ENCODE data around the gene TTI1. TPM values are rescaled to one million over a fixed set of nuclear protein-coding genes. Genes with fewer than 3 reads are reported as not detected.
A peak's percentile ranks its signal among the peaks of the same experiment; 100 is the strongest.
"Not testable (repeated sequence)": the region's sequence is repeated elsewhere in the genome, so short reads cannot be mapped to it uniquely, and the experiment has no call there.

The TTI1 gene
- total and polyA plus RNA-seq, 3 experiments from 2014 or later, result 16.7 to 41.6 (median 40.5) TPM

GRCh38 chr20:38018385-38018784 is 14.9 kb downstream of the TTI1 start:
- H3K36me3 Mint-ChIP-seq, result peaks cover 24 to 68% (median 25%) of the 10 kb centered on the region in 3 donors
- peaks cover 2 to 10% (median 8%) of the 10 kb centered on the region in 5 donors for H3K9me3 Mint-ChIP-seq
- Histone ChIP-seq H3K36me3 (ENCODE audit: insufficient read depth, low read length) (peaks cover 26% of the 10 kb centered on the region), H3K4me3 (ENCODE audit: low read length) (no peak overlapping the region), H3K27me3 (ENCODE audit: insufficient read depth, low read length, poor library complexity, severe bottlenecking) (no peaks in the 10 kb centered on the region), H3K27ac (ENCODE audit: low read depth, low read length) (no peak overlapping the region), H3K9me3 (ENCODE audit: low read length) (no peaks in the 10 kb centered on the region), H3K4me1 (ENCODE audit: insufficient read depth, low read length) (no peaks in the 10 kb centered on the region)
- no peak overlapping the region for H3K4me3 Mint-ChIP-seq
- ChIA-PET POLR2A (no interaction called here), CTCF (no interaction called here)
- no peak overlapping the region for H3K27ac Mint-ChIP-seq
- peaks cover 19 to 50% (median 22%) of the 10 kb centered on the region in 3 donors for H3K4me1 Mint-ChIP-seq
- no peak for DNase-seq
- H3K27me3 Mint-ChIP-seq, result no peaks in the 10 kb centered on the region

GRCh38 chr20:38017959-38018358 is 15.3 kb downstream of the TTI1 start:
- H3K36me3 Mint-ChIP-seq, result peaks cover 24 to 72% (median 30%) of the 10 kb centered on the region in 3 donors
- POLR2A ChIA-PET, result no interaction called here

GRCh38 chr20:38013887-38014286 is 19.4 kb downstream of the TTI1 start:
- Mint-ChIP-seq H3K36me3 (peaks cover 23 to 82% (median 42%) of the 10 kb centered on the region in 3 donors), H3K4me1 (peaks cover 0 to 21% (median 7%) of the 10 kb centered on the region in 3 donors), H3K9me3 (peaks cover 2 to 8% (median 8%) of the 10 kb centered on the region in 5 donors), H3K27ac (peak overlapping the region in 1 of 8 donors; percentile 17), H3K27me3 (no peaks in the 10 kb centered on the region), H3K4me3 (no peak overlapping the region)
- CTCF ChIA-PET, result no interaction called here
- no peaks in the 10 kb centered on the region for H3K27me3 ChIP-seq (ENCODE audit: insufficient read depth, low read length, poor library complexity, severe bottlenecking)
- H3K4me1 ChIP-seq (ENCODE audit: insufficient read depth, low read length), result no peaks in the 10 kb centered on the region
- POLR2A ChIA-PET, result no interaction called here
- peaks cover 39% of the 10 kb centered on the region for H3K36me3 ChIP-seq (ENCODE audit: insufficient read depth, low read length)
- no peaks in the 10 kb centered on the region for H3K9me3 ChIP-seq (ENCODE audit: low read length)
- no peak overlapping the region for H3K27ac ChIP-seq (ENCODE audit: low read depth, low read length)
- no peak overlapping the region for H3K4me3 ChIP-seq (ENCODE audit: low read length)
- no peak for DNase-seq

More at GRCh38 chr20:38017959-38018358, 15.3 kb downstream of the TTI1 start:
- no peak for DNase-seq
- Histone ChIP-seq H3K4me3 (ENCODE audit: low read length) (no peak overlapping the region), H3K36me3 (ENCODE audit: insufficient read depth, low read length) (peaks cover 28% of the 10 kb centered on the region), H3K27ac (ENCODE audit: low read depth, low read length) (no peak overlapping the region), H3K27me3 (ENCODE audit: insufficient read depth, low read length, poor library complexity, severe bottlenecking) (no peaks in the 10 kb centered on the region), H3K4me1 (ENCODE audit: insufficient read depth, low read length) (no peaks in the 10 kb centered on the region), H3K9me3 (ENCODE audit: low read length) (no peaks in the 10 kb centered on the region)
- Mint-ChIP-seq H3K27ac (no peak overlapping the region), H3K9me3 (peaks cover 2 to 10% (median 8%) of the 10 kb centered on the region in 5 donors), H3K27me3 (no peaks in the 10 kb centered on the region), H3K4me1 (peaks cover 19 to 46% (median 22%) of the 10 kb centered on the region in 3 donors), H3K4me3 (no peak overlapping the region)
- CTCF ChIA-PET, result no interaction called here

- Histone ChIP-seq H3K4me1 (ENCODE audit: insufficient read depth, low read length) (no peaks in the 10 kb centered on the region), H3K9me3 (ENCODE audit: low read length) (no peaks in the 10 kb centered on the region), H3K27ac (ENCODE audit: low read depth, low read length) (no peak overlapping the region), H3K27me3 (ENCODE audit: insufficient read depth, low read length, poor library complexity, severe bottlenecking) (no peaks in the 10 kb centered on the region), H3K36me3 (ENCODE audit: insufficient read depth, low read length) (peaks cover 27% of the 10 kb centered on the region), H3K4me3 (ENCODE audit: low read length) (no peak overlapping the region)
- ChIA-PET CTCF (interaction anchor here (0.5 to 1.5 kb wide), 2 partner anchors 19 to 64 kb away, joined by 3 read pairs; no protein-coding TSS in a partner anchor), POLR2A (no interaction called here)
- Mint-ChIP-seq H3K4me1 (peaks cover 0 to 21% (median 11%) of the 10 kb centered on the region in 3 donors), H3K27ac (no peak overlapping the region), H3K27me3 (peaks cover 0 to under 1% of the 10 kb centered on the region in 2 donors), H3K36me3 (peaks cover 9 to 80% (median 35%) of the 10 kb centered on the region in 3 donors), H3K4me3 (no peak overlapping the region), H3K9me3 (peaks cover 0 to 4% (median 0%) of the 10 kb centered on the region in 5 donors)
- DNase-seq, result no peak
Measured at GRCh38 chr20:38012332-38012731, 20.9 kb downstream of the TTI1 start.

GRCh38 chr20:38011696-38012095 is 21.6 kb downstream of the TTI1 start:
- H3K27ac ChIP-seq (ENCODE audit: low read depth, low read length), result no peak overlapping the region
- Mint-ChIP-seq H3K4me3 (no peak overlapping the region), H3K27me3 (peaks cover 0 to 2% of the 10 kb centered on the region in 2 donors), H3K9me3 (no peaks in the 10 kb centered on the region), H3K36me3 (peaks cover 4 to 77% (median 32%) of the 10 kb centered on the region in 3 donors), H3K27ac (peak overlapping the region in 1 of 8 donors; percentile 7), H3K4me1 (peaks cover 1 to 19% (median 11%) of the 10 kb centered on the region in 3 donors)
- no peak overlapping the region for H3K4me3 ChIP-seq (ENCODE audit: low read length)
- no peak for DNase-seq
- H3K36me3 ChIP-seq (ENCODE audit: insufficient read depth, low read length), result peaks cover 23% of the 10 kb centered on the region
- POLR2A ChIA-PET, result no interaction called here
- no peaks in the 10 kb centered on the region for H3K4me1 ChIP-seq (ENCODE audit: insufficient read depth, low read length)
- no peaks in the 10 kb centered on the region for H3K27me3 ChIP-seq (ENCODE audit: insufficient read depth, low read length, poor library complexity, severe bottlenecking)
- H3K9me3 ChIP-seq (ENCODE audit: low read length), result no peaks in the 10 kb centered on the region
- CTCF ChIA-PET, result interaction anchor here (1.5 kb wide), 1 partner anchor 19 kb away, joined by 3 read pairs; no protein-coding TSS in a partner anchor

- H3K27me3 Mint-ChIP-seq; POLR2A ChIA-PET; H3K9me3 ChIP-seq (ENCODE audit: low read length); H3K4me3 ChIP-seq (ENCODE audit: low read length); H3K9me3 Mint-ChIP-seq; DNase-seq; H3K4me1 ChIP-seq (ENCODE audit: insufficient read depth, low read length); CTCF ChIA-PET; H3K27me3 ChIP-seq (ENCODE audit: insufficient read depth, low read length, poor library complexity, severe bottlenecking); H3K4me3 Mint-ChIP-seq; H3K27ac ChIP-seq (ENCODE audit: low read depth, low read length); H3K27ac Mint-ChIP-seq: not testable (repeated sequence)
- H3K36me3 ChIP-seq (ENCODE audit: insufficient read depth, low read length), result peaks cover 15% of the 10 kb centered on the region
- H3K4me1 Mint-ChIP-seq, result peaks cover 10 to 14% (median 10%) of the 10 kb centered on the region in 3 donors
- H3K36me3 Mint-ChIP-seq, result peaks cover 4 to 76% (median 31%) of the 10 kb centered on the region in 3 donors
Measured at GRCh38 chr20:38009416-38009815, 23.8 kb downstream of the TTI1 start.

- POLR2A ChIA-PET, result no interaction called here
- H3K36me3 ChIP-seq (ENCODE audit: insufficient read depth, low read length), result peaks cover 13% of the 10 kb centered on the region
Measured at GRCh38 chr20:38008233-38008944, 24.9 kb downstream of the TTI1 start.

GRCh38 chr20:38007526-38007925 is 25.7 kb downstream of the TTI1 start:
- H3K27me3 ChIP-seq (ENCODE audit: insufficient read depth, low read length, poor library complexity, severe bottlenecking), result no peaks in the 10 kb centered on the region
- Mint-ChIP-seq H3K4me3 (no peak overlapping the region), H3K27me3 (peaks cover 0 to 2% of the 10 kb centered on the region in 2 donors), H3K9me3 (no peaks in the 10 kb centered on the region), H3K27ac (no peak overlapping the region), H3K4me1 (peaks cover 9 to 11% (median 10%) of the 10 kb centered on the region in 3 donors), H3K36me3 (peaks cover 4 to 70% (median 20%) of the 10 kb centered on the region in 3 donors)
- H3K36me3 ChIP-seq (ENCODE audit: insufficient read depth, low read length), result peaks cover 14% of the 10 kb centered on the region
- H3K9me3 ChIP-seq (ENCODE audit: low read length), result no peaks in the 10 kb centered on the region
- POLR2A ChIA-PET, result no interaction called here
- no peak for DNase-seq
- no peak overlapping the region for H3K27ac ChIP-seq (ENCODE audit: low read depth, low read length)
- H3K4me1 ChIP-seq (ENCODE audit: insufficient read depth, low read length), result no peaks in the 10 kb centered on the region
- no peak overlapping the region for H3K4me3 ChIP-seq (ENCODE audit: low read length)
- CTCF ChIA-PET, result no interaction called here

More at GRCh38 chr20:38008233-38008944, 24.9 kb downstream of the TTI1 start:
- H3K4me1 ChIP-seq (ENCODE audit: insufficient read depth, low read length), result no peaks in the 10 kb centered on the region
- H3K9me3 Mint-ChIP-seq, result no peaks in the 10 kb centered on the region
- H3K4me1 Mint-ChIP-seq, result peaks cover 9 to 11% (median 10%) of the 10 kb centered on the region in 3 donors
- H3K4me3 Mint-ChIP-seq, result no peak overlapping the region
- H3K4me3 ChIP-seq (ENCODE audit: low read length), result no peak overlapping the region
- CTCF ChIA-PET, result no interaction called here
- peak overlapping the region in 1 of 8 donors; percentile 2 for H3K27ac Mint-ChIP-seq
- no peaks in the 10 kb centered on the region for H3K27me3 ChIP-seq (ENCODE audit: insufficient read depth, low read length, poor library complexity, severe bottlenecking)
- peaks cover 4 to 75% (median 25%) of the 10 kb centered on the region in 3 donors for H3K36me3 Mint-ChIP-seq
- H3K27me3 Mint-ChIP-seq, result peaks cover 0 to 2% of the 10 kb centered on the region in 2 donors
- no peaks in the 10 kb centered on the region for H3K9me3 ChIP-seq (ENCODE audit: low read length)
- no peak for DNase-seq
- H3K27ac ChIP-seq (ENCODE audit: low read depth, low read length), result no peak overlapping the region
